Activated CD4-positive, alpha-beta T cell treated with anti-CD3 and anti-CD28 coated beads for 48 hours (primary cell): ENCODE data around the gene ANO1.
A peak's percentile ranks its signal among the peaks of the same experiment; 100 is the strongest.

Experiments used
- DNase-seq: peaks from one replicate; pipeline ENCODE4 v3.0.0-alpha.2; 2020

Gene ANO1

GRCh38 chr11:70116386-70117065, 38.4 kb downstream of the ANO1 start:
- no peak for DNase-seq

- DNase-seq = no peak
Observed at GRCh38 chr11:70117567-70118145, 39.5 kb downstream of the ANO1 start.

GRCh38 chr11:70118642-70119041, 40.5 kb downstream of the ANO1 start:
- DNase-seq = no peak

- DNase-seq = no peak
Observed at GRCh38 chr11:70119502-70119901, 41.4 kb downstream of the ANO1 start.

- no peak for DNase-seq
Observed at GRCh38 chr11:70120674-70121073, 42.6 kb downstream of the ANO1 start.

- DNase-seq = peak; percentile 6
Observed at GRCh38 chr11:70122490-70123198, 44.5 kb downstream of the ANO1 start.

GRCh38 chr11:70123711-70124110, 45.6 kb downstream of the ANO1 start:
- DNase-seq = no peak

- no peak for DNase-seq
Observed at GRCh38 chr11:70124321-70125000, 46.3 kb downstream of the ANO1 start.

- DNase-seq = no peak
Observed at GRCh38 chr11:70126494-70126893, 48.4 kb downstream of the ANO1 start.

- no peak for DNase-seq
Observed at GRCh38 chr11:70127653-70128434, 49.7 kb downstream of the ANO1 start.

GRCh38 chr11:70128435-70128906, 50.4 kb downstream of the ANO1 start:
- DNase-seq = no peak

GRCh38 chr11:70129051-70129592, 51.0 kb downstream of the ANO1 start:
- no peak for DNase-seq

GRCh38 chr11:70130636-70131035, 52.5 kb downstream of the ANO1 start:
- DNase-seq = no peak

- DNase-seq = no peak
Observed at GRCh38 chr11:70131606-70132190, 53.6 kb downstream of the ANO1 start.

GRCh38 chr11:70132641-70133040, 54.5 kb downstream of the ANO1 start:
- DNase-seq = no peak

GRCh38 chr11:70133771-70134335, 55.7 kb downstream of the ANO1 start:
- DNase-seq = no peak

GRCh38 chr11:70134490-70134889, 56.4 kb downstream of the ANO1 start:
- no peak for DNase-seq

- no peak for DNase-seq
Observed at GRCh38 chr11:70135142-70135541, 57.0 kb downstream of the ANO1 start.

GRCh38 chr11:70135625-70136059, 57.5 kb downstream of the ANO1 start:
- DNase-seq = no peak

- no peak for DNase-seq
Observed at GRCh38 chr11:70137383-70137782, 59.3 kb downstream of the ANO1 start.

- no peak for DNase-seq
Observed at GRCh38 chr11:70138403-70138802, 60.3 kb downstream of the ANO1 start.
